Keratinocyte (primary cell): ENCODE measurements around the gene SLFN12. TPM values are rescaled to one million over a fixed set of nuclear protein-coding genes. Genes with fewer than 3 reads are reported as not detected.

ENCODE experiments used
- DNase-seq: peaks from one replicate; pipeline ENCODE4 v3.0.0-alpha.2; 2011; ENCODE audit warnings: low read depth, missing footprints, low spot score
- FAIRE-seq: peaks from 2 replicates; lab custom pipeline; 2011; peaks lifted over from hg19 to GRCh38; lab: Jason Lieb, UNC
- H2AFZ ChIP-seq: 2 replicates; pipeline ENCODE4 v1.6.0; 2012; ENCODE audit warnings: low read length, control low read depth, inconsistent platforms; ENCODE audit not compliant: control insufficient read depth
- H3K27ac ChIP-seq: 2 replicates; pipeline ENCODE4 v1.5.1; 2011; ENCODE audit warnings: low read length; ENCODE audit not compliant: control insufficient read depth, insufficient read depth
- H3K27me3 ChIP-seq: 3 replicates; pipeline ENCODE4 v1.6.0; 2011; ENCODE audit warnings: low read length; ENCODE audit not compliant: control insufficient read depth, insufficient read depth; ENCODE audit errors: extremely low read depth
- H3K36me3 ChIP-seq, 2 experiments: 2 replicates in 1 of 2; 3 replicates in 1 of 2; pipeline ENCODE4 v1.5.1; 2011; ENCODE audit warnings: low read length in 2 of 2, mild to moderate bottlenecking in 1 of 2; ENCODE audit not compliant: control insufficient read depth in 2 of 2, insufficient read depth in 2 of 2; ENCODE audit errors: extremely low read depth in 1 of 2
- H3K4me1 ChIP-seq: 3 replicates; pipeline ENCODE4 v1.5.1; 2011; ENCODE audit warnings: low read length; ENCODE audit not compliant: control insufficient read depth, insufficient read depth; ENCODE audit errors: extremely low read depth
- H3K4me2 ChIP-seq: 3 replicates; pipeline ENCODE4 v1.6.0; 2011; ENCODE audit warnings: low read depth, low read length; ENCODE audit not compliant: control insufficient read depth, insufficient read depth; ENCODE audit errors: extremely low read depth
- H3K4me3 ChIP-seq, 3 experiments: fragments of 200-600 bp in 1 of 3; sonication (generic) in 1 of 3; 2 replicates in 2 of 3; 3 replicates in 1 of 3; pipeline ENCODE4 v1.5.1; 2011 to 2016; ENCODE audit warnings: low read length in 3 of 3, mild to moderate bottlenecking in 3 of 3, control low read depth in 2 of 3, inconsistent platforms in 1 of 3, low read depth in 1 of 3, mixed read lengths in 1 of 3, mixed run types in 1 of 3, moderate library complexity in 1 of 3; ENCODE audit not compliant: control insufficient read depth in 2 of 3, insufficient read depth in 2 of 3; ENCODE audit errors: extremely low read depth in 1 of 3
- H3K79me2 ChIP-seq: 2 replicates; pipeline ENCODE4 v1.6.0; 2012; ENCODE audit warnings: low read length; ENCODE audit not compliant: control insufficient read depth, insufficient read depth
- H3K9ac ChIP-seq: 3 replicates; pipeline ENCODE4 v1.6.0; 2011; ENCODE audit warnings: low read length; ENCODE audit not compliant: control insufficient read depth, insufficient read depth; ENCODE audit errors: extremely low read depth
- H3K9me1 ChIP-seq: 3 replicates; pipeline ENCODE4 v1.6.0; 2011; ENCODE audit warnings: low read length; ENCODE audit not compliant: control insufficient read depth, insufficient read depth; ENCODE audit errors: extremely low read depth
- H3K9me3 ChIP-seq: 2 replicates; pipeline ENCODE4 v1.5.1; 2012; ENCODE audit warnings: low read depth, low read length; ENCODE audit not compliant: control insufficient read depth
- H4K20me1 ChIP-seq: 3 replicates; pipeline ENCODE4 v1.6.0; 2011; ENCODE audit warnings: low read length; ENCODE audit not compliant: control insufficient read depth, insufficient read depth; ENCODE audit errors: extremely low read depth
- CTCF ChIP-seq, 3 experiments: IDR thresholded peaks in 1 of 3; conservative IDR thresholded peaks in 1 of 3; optimal IDR thresholded peaks in 1 of 3; 2 replicates in 2 of 3; 3 replicates in 1 of 3; pipeline versions ENCODE3 to v1.5.1; 2011; ENCODE audit warnings: low read length in 3 of 3, mild to moderate bottlenecking in 3 of 3, moderate library complexity in 2 of 3, control low read depth in 1 of 3, inconsistent platforms in 1 of 3; ENCODE audit not compliant: insufficient read depth in 2 of 3; ENCODE audit errors: extremely low read depth in 1 of 3
- EZH2 ChIP-seq: IDR thresholded peaks from one replicate; pipeline ENCODE4 v1.6.1; 2012; ENCODE audit warnings: inconsistent platforms, mild to moderate bottlenecking, low read length, moderate library complexity
- dilution Hi-C: fragments of 300-500 bp; cut with MboI; formaldehyde crosslinking; loops from one replicate; pipeline ENCODE4 v1.7.0; 2020; ENCODE audit warnings: low sequenced_read_pairs; ENCODE audit not compliant: extremely low pct_ligation_motif_present
- polyA plus RNA-seq, 5 experiments: library from polyadenylated mRNA; depleted of rRNA in 3 of 5; stranded (reverse) in 3 of 5; stranded (forward) in 1 of 5; unstranded in 1 of 5; fragments of >200 nt; gene quantifications; 1 replicate in 1 of 5; 2 replicates in 3 of 5; 3 replicates in 1 of 5; pipeline versions ENCODE4 v1.2.1 to v1.2.3, GENCODE V29; 2011 to 2012; ENCODE audit warnings: missing spikeins in 2 of 5, low read depth in 1 of 5, low replicate concordance in 1 of 5
- small RNA-seq, 3 experiments: library from RNA; depleted of rRNA; stranded (forward); fragments of <200 nt; gene quantifications; one replicate each; pipeline ENCODE3, GENCODE V24; 2012; ENCODE audit warnings: low read depth in 3 of 3, low replicate concordance in 1 of 3; ENCODE audit not compliant: insufficient read length in 3 of 3

Gene SLFN12
- polyA plus RNA-seq, 1 donor (not counting 4 experiments of a cell fraction or from before 2014, with no cell fraction given): 15.2 TPM

GRCh38 chr17:35361027-35361426 lies 71.3 kb downstream of the SLFN12 start:
- Histone ChIP-seq H3K9me3 (no peaks in the 10 kb centered on the region), H3K4me2 (no peak overlapping the region), H3K4me1 (no peaks in the 10 kb centered on the region), H3K9ac (no peak overlapping the region), H3K36me3 (no peaks in the 10 kb centered on the region), H3K4me3 (no peak overlapping the region), H3K27me3 (no peaks in the 10 kb centered on the region), H2AFZ (no peak overlapping the region), H3K27ac (no peak overlapping the region), H3K9me1 (no peaks in the 10 kb centered on the region), H3K79me2 (no peaks in the 10 kb centered on the region), H4K20me1 (no peaks in the 10 kb centered on the region)
- TF ChIP-seq CTCF (optimal IDR thresholded peaks at IDR 0.05 in 1 of 3, IDR thresholded peaks at IDR 0.05 in 1 of 3, conservative IDR thresholded peaks at IDR 0.05 in 1 of 3; ENCODE audit: extremely low read depth in 1 of 3, insufficient read depth in 2 of 3, low read length in 3 of 3): no peak
- TF ChIP-seq EZH2: no peak
- FAIRE-seq (no peak), DNase-seq (no peak)
- dilution Hi-C loops: no loop called here

Small RNA genes lying within 50 kb of the gene (small RNA-seq; reads per million reads assigned to genes)
- gene AC060766.3 (0 reads per million in 3 experiments), gene AC060766.5 (0 reads per million in 3 experiments)

Other genes starting within 250 kb of the SLFN12 start
- gene SLC35G3, start 238.1 kb downstream of the SLFN12 start, polyA plus RNA-seq: not detected in 3 replicates
- 51.4 to 101 TPM (median 79.9 TPM) in 3 replicates for gene SLFN5, start 189.4 kb downstream of the SLFN12 start, polyA plus RNA-seq
- 1.4 to 5.0 TPM (median 3.5 TPM) in 3 replicates for gene SLFN11, start 58.9 kb downstream of the SLFN12 start, polyA plus RNA-seq
- 0.73 to 1.4 TPM (median 1.0 TPM) in 3 replicates for gene SLFN13, start 16.3 kb upstream of the SLFN12 start, polyA plus RNA-seq
- gene SLFN12L, start 105.2 kb upstream of the SLFN12 start, polyA plus RNA-seq: 0.05 to 0.09 TPM (median 0.06 TPM) in 3 replicates
- not detected in 3 replicates for gene SLFN14, start 128.3 kb upstream of the SLFN12 start, polyA plus RNA-seq
- gene PEX12, start 146.1 kb upstream of the SLFN12 start, polyA plus RNA-seq: 6.4 to 7.7 TPM (median 6.9 TPM) in 3 replicates
- 151 to 209 TPM (median 189 TPM) in 3 replicates for gene AP2B1, start 154.8 kb upstream of the SLFN12 start, polyA plus RNA-seq